H1 (cell line): Measurements from ENCODE around the gene CENPA. TPM values are rescaled to one million over a fixed set of nuclear protein-coding genes. Genes with fewer than 3 reads are reported as not detected.

Experiments used
- ASH2L ChIP-seq: fragments of 200-600, 300-600 bp; sonication (generic); IDR thresholded peaks from one replicate; pipeline ENCODE4 v1.7.1; 2017; ENCODE audit warnings: low read length
- ATF3 ChIP-seq: IDR thresholded peaks from 2 replicates; pipeline ENCODE4 v1.6.1; 2011; ENCODE audit warnings: low read depth, mild to moderate bottlenecking, low read length; ENCODE audit not compliant: insufficient read depth
- CHD1 ChIP-seq: IDR thresholded peaks from 2 replicates; pipeline ENCODE4 v1.6.1; 2012; ENCODE audit warnings: low read depth, low read length, improper control_type of control experiment
- CHD7 ChIP-seq: fragments of 300-600 bp; sonication (generic); IDR thresholded peaks from 2 replicates; pipeline ENCODE4 v1.7.1; 2012; ENCODE audit warnings: low read length, moderate library complexity, mild to moderate bottlenecking, inconsistent platforms; ENCODE audit not compliant: insufficient replicate concordance
- CTBP2 ChIP-seq: IDR thresholded peaks from 2 replicates; pipeline ENCODE4 v1.7.0; 2011; ENCODE audit warnings: borderline replicate concordance, mild to moderate bottlenecking, moderate library complexity, mixed read lengths, low read length; ENCODE audit not compliant: insufficient read depth, insufficient read length
- GABPA ChIP-seq: IDR thresholded peaks from 2 replicates; pipeline ENCODE4 v1.6.1; 2011; ENCODE audit warnings: mild to moderate bottlenecking, low read length, moderate library complexity, borderline replicate concordance; ENCODE audit not compliant: insufficient read depth
- KDM4A ChIP-seq: IDR thresholded peaks from one replicate; pipeline ENCODE4 v1.7.1; 2012; ENCODE audit warnings: low read depth, mild to moderate bottlenecking, moderate library complexity, low read length, inconsistent platforms; ENCODE audit not compliant: severe bottlenecking
- MAX ChIP-seq: IDR thresholded peaks from 2 replicates; pipeline ENCODE4 v1.6.1; 2012; ENCODE audit warnings: inconsistent platforms
- POU5F1 ChIP-seq: IDR thresholded peaks from 2 replicates; pipeline ENCODE4 v1.6.1; 2011; ENCODE audit warnings: low read depth, mild to moderate bottlenecking, low read length, moderate library complexity
- RFX5 ChIP-seq: IDR thresholded peaks from 2 replicates; pipeline ENCODE4 v1.6.1; 2011; ENCODE audit warnings: low read depth, low read length, improper control_type of control experiment, borderline replicate concordance
- polyA plus RNA-seq, 7 experiments: library from polyadenylated mRNA; depleted of rRNA in 3 of 7; stranded (reverse) in 5 of 7; unstranded in 2 of 7; fragments of >200 nt in 5 of 7; fragments of 200-250 nt in 2 of 7; gene quantifications; 1 replicate in 5 of 7; 2 replicates in 1 of 7; 4 replicates in 1 of 7; pipeline versions ENCODE4 v1.2.1 to v1.2.3, GENCODE V29; 2011 to 2013; ENCODE audit warnings: missing spikeins in 2 of 7, mixed read lengths in 2 of 7
- total RNA-seq: library from RNA; stranded (reverse); fragmentation: NEBNext Ultra II Directional; extraction: Animal tissue kit (Norgen Biotek cat#: 25700); gene quantifications from 2 replicates; pipeline ENCODE4 v1.2.1, GENCODE V29; 2021

Gene CENPA
- total and polyA plus RNA-seq, 2 of the 8 experiments (the other 6 are each of a cell fraction or from before 2014, with no cell fraction given) = 19.4 to 30.9 TPM

- no peak for TF ChIP-seq CHD7
- no peak for TF ChIP-seq RFX5
- TF ChIP-seq POU5F1 = no peak
- TF ChIP-seq GABPA = no peak
- no peak for TF ChIP-seq ATF3
- TF ChIP-seq MAX = no peak
- no peak for TF ChIP-seq ASH2L
- TF ChIP-seq CHD1 = no peak
- no peak for TF ChIP-seq CTBP2
- no peak for TF ChIP-seq KDM4A
These were observed 1.2 kb upstream of the CENPA start (continued) for GRCh38 chr2:26784570-26785234.
